GM21786 (cell line): ENCODE data around the gene NOTCH2.

Source experiments
- ATAC-seq: cut with Tn5 transposase; IDR thresholded peaks from one replicate; pipeline ENCODE4 v1.9.1; 2021; ENCODE audit not compliant: unreplicated experiment

The NOTCH2 gene

DNA sequence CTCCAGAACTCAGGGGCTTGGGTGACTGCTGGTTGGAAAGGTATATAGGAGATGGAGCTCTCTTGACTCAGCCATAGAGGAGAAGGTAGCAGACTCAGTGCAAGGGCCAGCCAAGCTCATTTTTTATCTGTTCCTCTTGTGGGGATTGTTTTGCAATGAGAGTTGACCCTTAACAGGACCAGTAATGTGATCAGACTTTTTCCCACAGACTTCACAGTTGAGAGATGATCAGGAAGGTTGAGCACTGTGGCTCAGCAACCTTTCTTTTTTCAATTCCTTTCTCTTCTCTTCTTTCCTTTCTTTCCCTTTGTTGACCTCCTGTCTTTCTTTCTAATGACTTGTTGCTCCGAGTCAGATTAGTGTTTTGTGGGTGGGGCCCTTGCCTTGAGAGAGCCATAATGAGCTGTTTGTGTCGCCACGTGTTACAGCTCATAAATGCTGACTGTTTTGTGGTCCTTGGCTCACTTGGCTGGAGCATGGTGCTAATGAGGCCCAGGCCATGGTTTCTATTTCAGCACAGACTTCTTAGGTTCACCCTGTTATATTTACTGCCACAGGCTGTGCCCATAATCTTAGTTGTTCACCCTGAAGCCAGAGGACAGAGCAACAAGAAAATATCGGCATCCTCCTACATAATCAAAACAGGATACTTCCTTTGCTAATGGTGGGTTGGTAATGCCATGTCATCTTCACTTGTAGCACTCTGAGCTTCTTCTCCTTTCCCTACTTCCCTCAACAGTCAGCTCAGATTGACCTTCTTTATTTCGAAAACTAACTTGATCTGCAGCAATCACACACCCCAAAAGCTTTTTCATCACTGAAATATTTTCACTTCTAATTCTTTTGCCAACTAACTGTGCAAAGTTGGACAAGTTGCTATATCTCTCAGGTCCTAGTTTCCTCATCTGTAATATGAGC is 187.1 kb downstream of the NOTCH2 start:
- no peak for ATAC-seq

DNA sequence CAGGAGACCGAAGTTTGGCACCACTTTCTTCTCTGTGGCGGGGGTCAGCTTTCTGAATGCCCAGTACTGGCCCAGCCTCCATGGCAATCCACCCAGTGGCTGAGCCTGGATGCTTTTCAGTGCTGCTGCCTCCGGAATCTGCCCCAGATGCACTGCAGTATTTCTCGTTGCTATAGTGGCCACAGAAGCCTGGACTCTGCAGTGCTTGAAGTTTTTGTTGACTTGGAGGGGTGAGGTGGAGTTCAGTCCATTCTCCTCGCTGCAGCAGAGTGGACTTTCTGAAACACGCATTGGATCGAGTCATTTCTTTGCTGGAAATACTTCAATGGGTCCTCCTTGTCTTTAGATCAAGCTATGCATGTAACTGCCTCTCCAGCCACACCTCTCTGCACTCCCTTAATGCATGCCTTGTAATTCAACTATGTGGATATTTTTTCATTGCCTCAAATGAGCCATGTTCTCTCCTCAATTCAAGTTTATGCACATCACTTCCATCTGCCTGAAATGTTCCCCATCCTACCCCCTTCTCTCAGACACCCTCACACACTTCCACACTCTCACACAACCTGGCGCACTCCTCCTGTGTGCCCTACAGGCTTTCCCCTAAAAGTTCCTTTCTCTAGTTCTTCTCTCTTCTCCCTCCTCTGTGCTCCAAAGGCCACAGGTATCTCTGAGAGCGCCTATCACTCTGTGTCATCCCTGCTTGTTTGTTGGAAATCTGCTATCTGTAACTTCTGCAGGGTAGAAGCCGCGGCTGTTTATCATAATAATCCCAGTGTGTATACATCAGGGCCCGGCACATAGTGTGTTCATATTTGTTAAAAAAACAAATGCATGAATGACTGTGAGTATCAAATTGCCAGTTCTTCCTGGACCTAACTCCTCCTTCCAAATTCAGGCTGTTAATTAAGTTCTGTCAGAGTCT is 189.7 kb downstream of the NOTCH2 start:
- no peak for ATAC-seq

GRCh38 chr1:119878171-119878570 is 191.3 kb downstream of the NOTCH2 start:
- no peak for ATAC-seq

DNA sequence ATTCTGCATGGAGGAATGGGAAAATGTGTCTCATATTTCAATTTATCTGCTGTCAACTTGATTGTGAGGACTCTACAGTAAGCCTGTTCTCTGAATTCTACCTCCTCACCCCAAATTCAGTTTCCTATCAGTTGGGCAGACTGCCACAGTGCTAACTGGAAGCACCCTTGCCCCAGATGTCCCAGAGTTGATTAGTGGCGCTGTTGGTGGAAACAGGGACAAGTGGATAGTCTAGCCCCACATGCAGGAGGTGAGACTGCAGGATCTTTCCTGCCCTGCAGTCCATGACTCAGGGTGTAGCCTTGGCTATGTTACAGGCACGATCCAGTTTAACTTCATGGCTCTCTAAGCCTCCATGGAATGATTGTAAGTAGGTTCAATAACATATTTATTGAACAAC is 195.3 kb downstream of the NOTCH2 start:
- ATAC-seq: no peak

DNA sequence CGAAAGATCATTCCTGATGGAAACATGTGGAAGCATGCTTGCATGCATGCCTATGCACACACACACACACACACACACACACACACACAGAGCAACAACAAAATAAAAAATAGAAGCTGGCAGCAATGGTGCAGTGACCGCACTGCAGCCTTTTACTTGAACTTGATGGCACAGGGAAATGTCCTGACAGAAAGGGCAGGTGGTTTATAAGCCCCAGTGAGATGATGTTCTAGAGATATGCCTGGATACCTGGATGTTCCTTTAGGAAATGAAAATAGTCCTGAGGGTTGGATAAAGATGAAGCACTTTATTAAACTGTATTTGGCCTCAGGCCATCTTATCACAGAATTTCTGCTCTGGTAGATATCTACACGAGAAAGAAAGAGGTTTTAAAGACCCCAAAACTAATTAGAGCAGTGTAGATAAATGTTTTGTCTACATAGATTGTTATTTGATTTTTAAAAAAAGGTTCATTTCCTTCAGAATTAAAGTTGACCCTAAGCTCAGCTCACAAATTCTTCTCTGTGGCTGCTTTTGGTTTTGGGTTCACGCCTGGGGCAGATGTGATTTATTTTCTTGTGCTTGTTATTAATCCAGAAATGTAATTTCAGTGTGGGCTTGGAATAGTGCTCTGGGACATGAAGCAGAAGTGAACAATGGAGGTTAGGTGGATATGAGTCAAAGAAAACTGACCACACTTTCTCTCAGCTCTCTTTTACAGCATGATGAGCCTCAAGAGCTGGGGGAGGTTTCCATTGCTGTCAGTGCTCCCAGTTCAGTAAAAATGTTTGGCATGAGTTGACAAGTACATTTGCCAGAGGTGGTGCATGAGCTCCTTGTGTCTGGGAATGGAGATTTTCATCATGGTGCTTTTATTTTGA is 196.1 kb downstream of the NOTCH2 start:
- ATAC-seq: no peak

GRCh38 chr1:119871881-119872280 is 197.6 kb downstream of the NOTCH2 start:
- ATAC-seq: no peak

DNA sequence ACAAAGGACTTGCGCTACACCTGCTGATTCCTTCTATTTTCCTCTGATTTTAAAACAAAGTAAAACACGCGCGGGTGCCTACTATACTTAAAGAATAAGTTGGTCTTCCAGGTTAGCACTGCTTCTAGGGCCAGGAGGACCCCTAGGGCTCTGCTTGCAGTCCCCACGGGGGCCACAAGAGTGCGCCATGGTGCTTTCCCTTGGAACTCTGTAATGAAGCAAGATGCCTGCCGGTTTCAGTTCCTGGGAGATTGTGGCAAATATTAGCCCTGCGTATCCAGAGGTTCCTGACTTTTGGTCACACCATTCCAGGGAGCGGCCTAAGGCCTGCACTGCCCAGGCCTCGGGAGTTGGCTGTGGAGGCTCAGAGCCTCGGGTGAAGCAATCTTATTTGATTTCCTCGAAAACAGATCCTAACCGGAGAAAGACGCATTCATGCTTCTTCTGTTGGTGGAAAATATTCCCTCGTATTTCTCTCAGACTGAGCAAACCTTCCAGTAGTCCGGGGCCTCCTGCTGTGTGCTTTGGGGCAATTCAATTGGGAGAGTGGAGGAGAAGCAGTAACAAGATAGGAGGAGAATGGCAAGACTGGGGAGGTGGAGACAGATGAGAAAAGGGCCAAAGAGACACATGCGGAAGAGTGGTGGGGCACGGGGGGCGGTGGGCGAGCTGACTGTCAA is 198.4 kb downstream of the NOTCH2 start:
- no peak for ATAC-seq

GRCh38 chr1:119869995-119870394 is 199.5 kb downstream of the NOTCH2 start:
- no peak for ATAC-seq

- ATAC-seq: no peak
These were observed 201.3 kb downstream of the NOTCH2 start for GRCh38 chr1:119868176-119868575.

- no peak for ATAC-seq
These were observed 203.0 kb downstream of the NOTCH2 start for GRCh38 chr1:119866451-119866850.

GRCh38 chr1:119865627-119866026 is 203.8 kb downstream of the NOTCH2 start:
- ATAC-seq: no peak

DNA sequence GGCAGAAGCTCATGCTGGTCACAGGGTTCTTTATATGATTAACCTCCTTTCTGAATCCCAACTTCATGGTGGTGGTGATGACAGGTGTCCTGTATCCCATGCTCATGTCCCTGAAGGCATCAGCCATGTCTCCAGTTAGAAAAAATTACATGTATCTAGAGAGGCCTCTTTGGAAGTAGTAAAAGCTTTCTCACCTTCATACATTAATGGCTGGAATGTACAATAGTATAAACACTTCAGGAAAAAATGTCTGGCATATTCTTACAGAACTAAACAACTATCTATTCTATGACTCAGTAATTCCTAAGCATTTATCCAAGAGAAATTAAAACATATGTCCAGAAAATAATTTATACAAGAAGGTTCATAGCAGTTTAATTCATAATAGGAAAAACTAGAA is 207.2 kb downstream of the NOTCH2 start:
- ATAC-seq: no peak
